Measurements from ENCODE around the gene USP31. TPM values are rescaled to one million over a fixed set of nuclear protein-coding genes. Genes with fewer than 3 reads are reported as not detected.

Gene USP31
- total and polyA plus RNA-seq, 2 of the 8 experiments (the other 6 are each of a cell fraction or from before 2014, with no cell fraction given): 6.7 to 19.0 TPM

- H3K9me3 ChIP-seq (ENCODE audit: insufficient read depth in 2 of 2, low read depth in 1 of 2, low read length in 1 of 2): no peaks in the 10 kb centered on the region
- WGBS, 2 experiments (ENCODE audit: extremely low coverage in 1 of 2, insufficient coverage in 1 of 2, insufficient read length in 1 of 2, insufficient replicate concordance in 2 of 2, low coverage in 1 of 2, low lambda C conversion rate in 2 of 2, missing lambda C conversion rate in 1 of 2): 94% methylated on average over 13 of the region's 13 CpGs; no CpG with 5 or more reads in 1 of the 2 experiments
- no peaks in the 10 kb centered on the region for H3K79me1 ChIP-seq (ENCODE audit: low read depth, low read length)
- no peak overlapping the region for H4K91ac ChIP-seq (replicated peaks; ENCODE audit: insufficient read length, low read length)
- no peak overlapping the region for H2AK5ac ChIP-seq (ENCODE audit: low read depth, low read length)
- no peaks in the 10 kb centered on the region for H3K36me3 ChIP-seq (ENCODE audit: control insufficient read depth in 2 of 4, insufficient read depth in 4 of 4, low read length in 3 of 4)
- no peak overlapping the region for H2AFZ ChIP-seq (ENCODE audit: low read length)
- no peak overlapping the region for H3K23ac ChIP-seq (ENCODE audit: insufficient read length)
- H2BK15ac ChIP-seq (ENCODE audit: low read length): no peak overlapping the region
- H3K14ac ChIP-seq (ENCODE audit: insufficient read length): no peak overlapping the region
- no peak overlapping the region for H4K5ac ChIP-seq (ENCODE audit: insufficient read length, low read depth, low read length)
- no peak overlapping the region for H3K9ac ChIP-seq (replicated peaks in 1 of 4; ENCODE audit: extremely low read depth in 1 of 4, low read depth in 3 of 4, low read length in 3 of 4)
- CTCF ChIA-PET (ENCODE audit: partially characterized antibody): interaction anchor here (1.1 to 1.5 kb wide), 2 partner anchors 22 to 153 kb away, joined by 3 read pairs; no protein-coding TSS in a partner anchor
- H3K27ac ChIP-seq (ENCODE audit: low read depth, low read length): no peak overlapping the region
- H3K4me2 ChIP-seq (ENCODE audit: insufficient read depth in 1 of 2, low read depth in 2 of 2, low read length in 2 of 2): no peak overlapping the region
- H3K18ac ChIP-seq (ENCODE audit: extremely low read depth, low read length): no peak overlapping the region
- H4K8ac ChIP-seq (ENCODE audit: extremely low read depth, insufficient read depth, low read length): no peak overlapping the region
- H3K23me2 ChIP-seq (ENCODE audit: low read depth, low read length): peaks cover 2% of the 10 kb centered on the region; the same call in 1 of the 2 replicates
- POLR2A ChIA-PET (ENCODE audit: partially characterized antibody): no interaction called here
- no peaks in the 10 kb centered on the region for H4K20me1 ChIP-seq (replicated peaks in 1 of 2; ENCODE audit: control insufficient read depth in 1 of 2, insufficient read depth in 2 of 2, low read length in 2 of 2)
- no peak overlapping the region for H2BK5ac ChIP-seq (ENCODE audit: low read depth, low read length)
- FAIRE-seq (no peak), DNase-seq (ENCODE audit: low read depth in 1 of 2, low spot score in 2 of 2) (no peak)
- H2BK120ac ChIP-seq (replicated peaks; ENCODE audit: low read depth, low read length): no peak overlapping the region
- H2BK12ac ChIP-seq (ENCODE audit: low read depth, low read length): no peak overlapping the region
- no peaks in the 10 kb centered on the region for H3K79me2 ChIP-seq (ENCODE audit: control insufficient read depth in 1 of 2, insufficient read depth in 2 of 2, low read length in 2 of 2)
- no peak overlapping the region for H3K4me3 ChIP-seq (ENCODE audit: extremely low read depth in 1 of 4, insufficient read depth in 2 of 4, low read depth in 3 of 4, low read length in 4 of 4)
- no peaks in the 10 kb centered on the region; a peak in 1 of 7 replicates for H3K4me1 ChIP-seq (replicated peaks in 1 of 4; ENCODE audit: control insufficient read depth in 3 of 4, insufficient read depth in 4 of 4, low read length in 3 of 4)
- H3K27me3 ChIP-seq (replicated peaks in 1 of 4; ENCODE audit: control insufficient read depth in 3 of 4, extremely low read depth in 1 of 4, insufficient read depth in 3 of 4, low read length in 3 of 4): no peaks in the 10 kb centered on the region
- no peak overlapping the region for H3K4ac ChIP-seq (replicated peaks; ENCODE audit: insufficient read length, low read depth, low read length)
- no peak overlapping the region for H2BK20ac ChIP-seq (ENCODE audit: low read length)
- H3K56ac ChIP-seq (replicated peaks; ENCODE audit: insufficient read length, low read depth, low read length): no peak overlapping the region
- TF ChIP-seq TCF12 (IDR thresholded peaks at IDR 0.05; ENCODE audit: low read depth, low read length): no peak
- TF ChIP-seq JUN (IDR thresholded peaks at IDR 0.05; ENCODE audit: low read depth, low read length): no peak
- TF ChIP-seq EZH2 (IDR thresholded peaks at IDR 0.05; ENCODE audit: low read depth, low read length, severe bottlenecking): no peak
- no peak for TF ChIP-seq KDM1A (IDR thresholded peaks at IDR 0.05; ENCODE audit: borderline replicate concordance, low read length)
- no peak for TF ChIP-seq E2F6 (IDR thresholded peaks at IDR 0.05)
- TF ChIP-seq GABPA (IDR thresholded peaks at IDR 0.05; ENCODE audit: borderline replicate concordance, insufficient read depth, low read length): no peak
- no peak for TF ChIP-seq CTCF (IDR thresholded peaks at IDR 0.05; ENCODE audit: control extremely low read depth in 1 of 3, insufficient read depth in 1 of 3, low read depth in 1 of 3, low read length in 3 of 3)
- no peak for TF ChIP-seq SP1 (IDR thresholded peaks at IDR 0.05; ENCODE audit: low read depth, low read length)
- TF ChIP-seq YY1 (IDR thresholded peaks at IDR 0.05; ENCODE audit: low read depth, low read length): no peak
- TF ChIP-seq SIX5 (IDR thresholded peaks at IDR 0.05; ENCODE audit: low read depth, low read length): no peak
- TF ChIP-seq RNF2 (IDR thresholded peaks at IDR 0.05; ENCODE audit: borderline replicate concordance, low read depth, low read length, missing control alignments, poor library complexity, severe bottlenecking): no peak
These were observed 97.0 kb downstream of the USP31 start for GRCh38 chr16:23052221-23052620.
